H1 (cell line): ENCODE measurements around the gene ARHGAP15. TPM values are rescaled to one million over a fixed set of nuclear protein-coding genes. Genes with fewer than 3 reads are reported as not detected.

Experiments
- EP300 ChIP-seq, 2 experiments: IDR thresholded peaks; 1 replicate in 1 of 2; 2 replicates in 1 of 2; pipeline ENCODE4 v1.6.1; 2011 to 2012; ENCODE audit warnings: low read depth in 2 of 2, low read length in 2 of 2, mild to moderate bottlenecking in 2 of 2, borderline replicate concordance in 1 of 2, inconsistent platforms in 1 of 2, moderate library complexity in 1 of 2
- NANOG ChIP-seq: IDR thresholded peaks from 2 replicates; pipeline ENCODE4 v1.6.1; 2011; ENCODE audit warnings: low read length, low read depth, mild to moderate bottlenecking, inconsistent platforms; ENCODE audit not compliant: insufficient read depth, poor library complexity, severe bottlenecking
- polyA plus RNA-seq, 7 experiments: library from polyadenylated mRNA; depleted of rRNA in 3 of 7; stranded (reverse) in 5 of 7; unstranded in 2 of 7; fragments of >200 nt in 5 of 7; fragments of 200-250 nt in 2 of 7; gene quantifications; 1 replicate in 5 of 7; 2 replicates in 1 of 7; 4 replicates in 1 of 7; pipeline versions ENCODE4 v1.2.1 to v1.2.3, GENCODE V29; 2011 to 2013; ENCODE audit warnings: missing spikeins in 2 of 7, mixed read lengths in 2 of 7
- total RNA-seq: library from RNA; stranded (reverse); fragmentation: NEBNext Ultra II Directional; extraction: Animal tissue kit (Norgen Biotek cat#: 25700); gene quantifications from 2 replicates; pipeline ENCODE4 v1.2.1, GENCODE V29; 2021

The ARHGAP15 gene
- total and polyA plus RNA-seq, 2 of the 8 experiments (the other 6 are each of a cell fraction or from before 2014, with no cell fraction given) = not detected

GRCh38 chr2:143581134-143581533, 451.9 kb downstream of the ARHGAP15 start (continued):
- TF ChIP-seq NANOG = no peak
- TF ChIP-seq EP300 (IDR thresholded peaks at IDR 0.05; ENCODE audit: borderline replicate concordance in 1 of 2, low read depth in 2 of 2, low read length in 2 of 2) = no peak
